GM18868 (cell line): ENCODE results near the gene TEX14.
"Not testable (repeated sequence)": the region's sequence is repeated elsewhere in the genome, so short reads cannot be mapped to it uniquely, and the experiment has no call there.

Experiments used
- ATAC-seq: cut with Tn5 transposase; IDR thresholded peaks from one replicate; pipeline ENCODE4 v1.9.1; 2021; ENCODE audit warnings: mild to moderate bottlenecking, moderate library complexity; ENCODE audit not compliant: unreplicated experiment

TEX14 gene

DNA sequence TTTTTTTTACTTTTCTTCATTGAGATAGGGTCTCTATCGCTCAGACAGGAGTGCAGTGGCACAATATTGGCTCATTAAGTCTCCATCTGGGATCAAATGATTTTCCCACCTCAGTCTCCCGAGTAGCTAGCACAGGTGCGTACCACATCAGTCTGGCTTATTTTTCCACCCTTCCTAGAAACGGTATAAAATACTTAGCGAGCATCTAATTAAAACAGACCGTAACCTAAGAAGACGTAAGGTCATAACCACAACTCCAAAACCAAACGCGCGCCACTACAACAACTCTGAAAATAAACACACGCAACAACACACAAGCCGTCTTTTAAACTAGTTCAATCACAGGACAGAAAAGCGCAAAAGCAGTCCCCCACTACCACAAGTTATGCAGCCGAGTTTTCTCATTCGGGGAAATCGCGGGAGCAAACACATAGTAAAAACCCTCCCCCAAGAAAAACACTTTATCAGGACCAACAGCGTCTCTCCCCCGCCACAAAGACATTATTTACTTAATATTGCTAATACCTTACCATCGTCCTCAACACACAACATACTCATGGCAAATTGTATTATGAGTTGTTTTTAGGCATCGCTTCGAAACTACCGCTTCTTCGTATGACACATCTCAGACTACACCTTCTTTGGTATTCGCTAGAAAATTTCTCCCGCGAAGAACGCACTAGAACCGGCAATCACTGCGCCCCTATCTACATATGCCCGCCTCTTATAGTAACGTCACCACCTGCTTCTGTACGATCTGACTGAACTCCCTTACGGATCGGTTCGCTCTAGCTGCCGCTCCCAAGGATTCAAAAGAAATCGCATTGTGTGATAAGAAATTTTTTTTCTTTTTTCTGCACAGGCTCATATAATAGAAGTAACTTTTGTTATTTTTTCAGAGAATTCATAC lies 32.8 kb downstream of the TEX14 start:
- ATAC-seq = peak; percentile 65

DNA sequence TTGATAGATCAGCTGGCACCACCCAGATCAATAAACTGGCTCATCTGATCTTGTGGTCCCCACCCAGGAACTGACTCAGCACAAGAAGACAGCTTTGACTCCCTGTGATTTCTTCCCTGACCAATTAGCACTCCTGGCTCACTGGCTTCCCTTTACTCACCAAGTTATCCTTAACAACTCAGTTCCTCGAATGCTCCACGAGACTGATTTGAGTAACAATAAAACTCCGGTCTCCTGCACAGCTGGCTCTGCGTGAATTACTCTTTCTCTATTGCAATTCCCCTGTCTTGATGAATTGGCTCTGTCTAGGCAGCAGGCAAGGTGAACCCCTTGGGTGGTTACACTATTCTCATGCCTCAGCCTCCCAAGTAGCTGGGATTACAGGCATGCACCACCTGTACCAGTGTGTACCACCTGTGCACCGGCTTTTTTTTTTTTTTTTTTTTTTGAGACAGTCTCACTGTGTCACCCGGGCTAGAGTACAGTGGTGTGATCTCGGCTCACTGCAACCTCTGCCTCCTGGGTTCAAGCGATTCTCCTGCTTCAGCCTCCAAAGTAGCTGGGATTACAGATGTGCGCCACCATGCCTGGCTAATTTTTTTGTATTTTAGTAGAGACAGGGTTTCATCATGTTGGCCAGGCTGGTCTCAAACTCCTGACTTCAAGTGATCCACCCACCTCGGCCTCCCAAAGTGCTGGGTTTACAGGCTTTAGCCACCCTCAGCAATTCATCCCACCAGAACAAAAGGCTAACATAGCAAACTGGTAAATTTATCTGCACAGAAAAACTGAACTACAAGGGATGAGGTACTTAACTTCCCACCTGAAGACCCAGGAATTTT lies 33.7 kb downstream of the TEX14 start:
- ATAC-seq = not testable (repeated sequence)

DNA sequence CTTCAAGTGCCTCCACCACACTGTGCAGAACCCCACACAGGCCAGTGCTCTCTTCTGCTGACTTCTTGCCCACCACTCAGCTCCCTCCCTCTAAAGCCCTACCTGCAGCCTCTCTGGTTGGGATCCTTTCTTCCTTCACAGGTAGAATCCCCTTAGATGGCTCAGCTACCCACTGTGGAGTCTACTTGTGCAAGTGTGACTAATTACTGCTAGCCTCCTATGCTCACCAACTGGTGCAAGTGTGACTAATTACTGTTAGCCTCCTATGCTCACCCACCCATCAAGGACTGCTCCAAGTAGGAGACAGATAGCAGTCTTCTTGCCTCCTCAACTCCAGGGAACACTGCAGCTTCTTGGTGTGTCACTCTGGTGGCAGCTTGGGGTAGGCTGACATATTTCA lies 43.6 kb downstream of the TEX14 start:
- ATAC-seq = no peak

DNA sequence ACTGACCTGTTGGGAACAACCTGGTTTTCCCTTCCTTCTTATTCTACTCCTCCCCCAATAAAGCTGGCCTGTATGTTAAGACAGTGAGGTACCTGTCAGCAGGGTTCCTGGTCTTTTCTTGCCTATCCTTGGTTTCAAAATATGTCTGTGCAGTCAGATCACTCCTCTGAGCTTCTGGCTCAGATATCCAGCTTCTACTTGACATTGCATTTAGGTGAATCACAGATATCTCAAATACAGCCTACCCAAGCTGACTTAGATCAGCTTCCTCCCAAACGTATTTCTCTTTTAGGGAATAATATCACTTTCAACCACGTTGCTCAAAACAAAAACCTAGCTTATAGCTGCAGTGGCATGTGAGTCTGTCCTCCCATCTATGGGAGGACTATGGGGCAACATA lies 48.7 kb downstream of the TEX14 start:
- no peak for ATAC-seq

DNA sequence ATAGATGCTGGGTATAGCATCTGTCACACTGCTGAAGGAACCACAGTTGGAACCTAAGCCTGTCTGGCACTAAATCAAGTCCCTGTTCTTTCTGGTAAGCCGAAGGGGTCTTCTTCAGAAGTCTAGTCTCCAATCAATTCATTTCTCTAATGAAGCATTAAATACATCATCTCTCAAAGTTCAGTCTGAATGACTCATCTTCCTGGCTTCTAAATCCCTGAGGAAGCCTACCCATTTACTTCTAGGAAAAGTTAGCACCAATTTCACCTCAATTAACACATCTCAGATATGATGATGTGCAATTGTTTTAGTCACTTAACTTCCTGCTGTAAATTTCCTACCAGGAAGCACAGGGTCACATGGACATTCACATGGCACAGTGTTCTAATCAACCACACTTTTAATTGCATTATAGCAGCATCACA lies 49.9 kb downstream of the TEX14 start:
- ATAC-seq = no peak

DNA sequence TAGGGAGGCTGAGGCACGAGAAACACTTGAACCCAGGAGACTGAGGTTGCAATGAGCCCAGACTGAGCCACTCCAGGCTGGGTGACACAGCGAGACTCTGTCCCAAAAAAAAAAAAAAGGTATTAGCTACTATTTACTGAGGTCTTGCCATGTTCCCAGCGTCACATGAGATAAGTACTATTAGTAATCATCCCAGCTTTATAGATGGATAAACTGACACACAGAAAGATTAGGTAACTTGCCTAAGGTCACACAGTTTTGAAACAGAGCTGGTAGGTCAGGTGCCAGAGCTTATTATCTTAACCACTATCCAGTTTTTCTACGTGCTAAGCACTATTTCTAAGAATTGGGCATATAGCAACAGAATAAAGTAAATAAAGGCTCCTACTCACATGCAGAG lies 51.6 kb downstream of the TEX14 start:
- no peak for ATAC-seq

DNA sequence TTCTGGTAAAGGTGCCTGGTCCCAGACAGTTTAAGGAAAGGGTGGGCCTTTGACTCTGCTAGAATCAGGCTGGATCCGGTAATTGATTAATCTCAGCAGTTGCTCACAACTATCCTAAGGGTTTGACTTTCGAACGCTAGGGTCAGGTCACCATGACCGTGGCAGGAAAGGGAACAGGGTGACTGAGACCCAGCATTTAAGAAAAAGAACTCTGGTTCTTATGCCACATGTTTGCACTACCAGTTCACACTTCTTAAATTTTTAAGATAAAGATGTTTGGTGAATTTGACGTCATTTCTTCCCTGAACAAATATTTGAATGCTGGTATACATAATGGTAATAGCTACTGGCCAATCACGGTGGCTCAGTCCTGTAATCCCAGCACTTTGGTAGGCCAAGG lies 52.2 kb downstream of the TEX14 start:
- ATAC-seq = no peak

DNA sequence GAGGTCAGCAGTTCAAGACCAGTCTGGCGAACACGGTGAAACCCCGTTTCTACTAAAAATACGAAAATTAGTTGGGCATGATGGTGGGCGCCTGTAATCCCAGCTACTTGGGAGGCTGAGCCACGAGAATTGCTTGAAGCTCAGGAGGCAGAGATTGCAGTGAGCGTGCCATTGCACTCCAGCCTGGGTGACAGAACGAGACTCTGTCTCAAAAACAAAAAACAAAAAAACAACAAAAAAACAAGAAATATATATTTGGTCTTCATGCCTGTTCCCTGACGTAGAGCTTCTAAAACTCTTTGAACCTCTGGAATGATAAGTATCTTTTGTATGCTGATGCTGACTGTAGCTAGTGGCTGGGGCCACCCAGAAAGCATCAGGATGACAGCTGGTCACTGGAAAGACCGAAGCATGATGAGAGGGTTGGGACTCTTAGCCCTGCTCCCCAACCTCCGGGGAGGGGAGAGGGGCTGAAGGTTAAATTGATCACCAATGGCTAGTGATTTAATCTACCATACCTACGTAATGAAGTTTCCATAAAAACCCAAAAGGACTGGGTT lies 54.8 kb downstream of the TEX14 start:
- no peak for ATAC-seq

DNA sequence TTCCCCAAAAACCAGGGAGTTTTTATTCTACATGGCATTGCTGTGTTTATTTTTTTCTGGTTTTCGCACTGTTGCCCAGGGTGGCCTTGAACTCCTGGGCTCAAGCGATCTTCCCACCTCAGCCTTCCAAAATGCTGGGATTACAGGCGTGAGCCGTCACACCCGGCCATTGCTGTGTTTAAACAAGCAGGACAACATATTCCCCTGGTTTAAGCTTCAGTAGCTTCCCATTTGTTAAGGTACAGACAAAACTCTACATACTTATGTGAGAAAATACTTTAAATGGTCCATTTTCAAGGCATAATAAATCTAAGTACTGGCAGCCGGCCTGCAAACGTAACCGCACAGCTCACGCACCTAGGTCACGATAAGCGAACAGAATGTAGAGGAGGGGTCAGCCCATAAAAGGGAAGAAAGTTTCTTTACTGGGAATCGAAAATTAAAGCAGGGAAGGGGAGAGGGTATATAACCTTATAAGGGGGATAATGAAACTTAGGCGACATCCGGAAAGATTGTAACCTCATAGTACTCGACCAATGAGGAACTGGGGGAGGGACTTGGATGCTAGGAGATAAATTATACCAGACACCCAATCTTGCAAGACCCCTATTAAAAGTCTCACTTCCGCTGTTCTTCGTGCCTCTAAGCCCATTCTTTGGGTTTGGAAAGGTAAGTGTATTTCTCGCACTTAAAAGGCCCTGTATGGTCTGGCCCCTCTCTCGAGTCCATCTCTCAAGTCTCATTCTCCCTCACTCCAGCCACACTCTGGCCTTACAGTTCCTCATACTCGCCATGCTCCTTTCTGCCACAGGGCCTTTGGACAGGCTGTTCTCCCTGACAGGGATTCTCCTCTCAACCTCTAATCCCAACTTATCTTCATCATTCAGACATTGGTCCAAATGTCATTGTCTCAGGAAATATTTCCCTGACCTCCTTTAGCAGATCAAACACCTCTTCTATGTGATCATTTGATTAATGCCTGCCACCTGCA lies 59.2 kb downstream of the TEX14 start:
- no peak for ATAC-seq

DNA sequence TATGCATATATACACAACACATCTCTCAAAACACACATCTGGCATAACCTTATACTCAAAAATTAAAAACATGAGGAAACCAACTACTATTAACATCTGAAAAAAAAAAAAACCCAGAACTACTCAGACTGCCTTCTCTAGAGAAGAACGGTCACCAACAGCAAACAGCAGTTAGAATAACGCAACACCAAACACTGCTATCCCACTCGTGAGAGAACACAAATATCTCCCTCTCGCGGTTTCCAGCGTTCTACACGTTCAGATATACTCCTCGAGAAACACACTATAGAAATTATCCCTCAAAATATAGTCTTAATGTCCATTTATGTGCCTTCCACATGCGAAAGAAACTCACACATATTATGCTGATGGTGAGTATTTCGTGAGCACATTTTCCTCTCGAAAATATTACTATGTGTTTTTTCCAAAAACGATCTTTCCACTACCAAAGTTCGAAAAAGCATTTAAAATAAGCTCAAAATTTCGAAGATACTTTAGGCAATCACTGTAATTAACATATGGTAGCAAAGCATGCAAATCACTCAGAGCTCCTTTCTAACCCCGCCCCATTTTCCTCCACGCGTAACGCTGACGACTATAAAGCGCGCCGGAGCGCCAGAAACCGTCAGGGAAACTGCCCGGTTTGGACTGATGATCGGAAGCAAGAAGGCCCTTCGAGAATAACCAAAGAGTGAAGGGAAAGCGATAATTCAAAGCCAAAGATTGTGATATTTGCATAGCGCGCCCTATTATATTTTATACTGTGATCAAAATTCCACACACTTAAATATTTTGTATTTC lies 60.1 kb downstream of the TEX14 start:
- ATAC-seq = peak; percentile 81

DNA sequence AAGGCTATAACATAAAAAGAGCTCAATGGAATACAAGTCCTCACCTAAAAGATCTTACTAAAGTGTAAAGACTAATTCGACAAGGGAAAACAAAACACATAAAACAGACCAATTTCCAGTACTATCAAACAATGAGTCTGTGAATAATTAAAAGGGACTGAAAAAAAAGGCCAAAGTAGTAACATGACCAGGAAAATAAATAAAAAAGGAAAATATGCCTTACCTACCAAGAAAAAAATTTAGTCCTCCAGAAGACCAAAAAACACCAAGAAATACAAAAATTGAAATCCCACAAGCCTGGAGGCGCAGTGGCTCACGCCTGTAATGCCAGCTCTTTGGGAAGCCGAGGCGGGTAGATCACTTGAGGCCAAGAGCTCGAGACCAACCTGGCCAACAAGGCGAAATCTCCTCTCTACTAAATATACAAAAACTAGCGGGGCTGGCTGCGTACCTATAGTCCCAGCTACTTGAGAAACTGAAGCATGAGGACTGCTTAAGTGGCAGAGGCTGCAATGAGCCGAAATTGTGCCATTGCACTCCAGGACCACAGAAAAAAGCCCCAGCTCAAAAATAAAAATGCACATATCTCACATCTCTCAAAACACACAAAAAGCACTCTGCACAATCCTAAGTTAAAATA lies 60.8 kb downstream of the TEX14 start:
- peak; percentile 62 for ATAC-seq

DNA sequence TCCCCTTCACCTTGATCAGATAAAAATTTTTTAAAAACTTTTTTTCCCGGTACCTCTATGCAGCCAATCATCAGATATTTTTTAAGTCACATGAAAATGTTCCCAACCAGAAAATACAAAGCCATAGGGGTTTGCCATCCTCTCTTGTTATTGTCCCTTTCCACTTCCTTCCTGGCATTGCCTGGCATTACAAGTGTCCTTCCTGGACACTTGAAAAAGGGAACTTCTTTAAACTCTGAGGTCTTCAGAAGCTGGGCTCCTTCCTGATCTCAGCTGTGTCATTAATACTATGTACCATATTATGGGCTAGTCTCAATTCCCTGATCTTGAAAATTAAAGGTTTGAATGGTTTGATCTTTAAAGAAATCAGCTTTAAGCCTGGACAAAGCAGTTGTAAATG lies 64.9 kb downstream of the TEX14 start:
- ATAC-seq = no peak

DNA sequence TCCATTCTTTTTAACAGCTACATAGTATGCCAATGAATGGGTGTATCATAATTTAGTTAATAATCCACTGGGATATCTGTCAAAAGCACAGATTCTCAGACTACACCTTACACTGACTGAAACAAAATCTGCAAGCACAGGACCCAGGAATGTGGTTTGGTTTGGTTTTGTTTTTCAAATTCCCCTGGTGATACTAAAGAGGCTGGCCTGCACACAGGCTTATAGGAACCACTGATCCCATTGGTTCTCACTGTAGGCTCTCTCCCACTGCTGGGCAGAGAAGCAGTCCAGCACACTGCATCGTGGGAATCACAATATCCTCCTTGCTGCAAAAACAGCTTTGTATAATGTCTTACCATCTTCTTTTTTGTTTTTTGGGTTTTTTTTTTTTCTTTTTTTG lies 67.1 kb downstream of the TEX14 start:
- ATAC-seq = no peak

DNA sequence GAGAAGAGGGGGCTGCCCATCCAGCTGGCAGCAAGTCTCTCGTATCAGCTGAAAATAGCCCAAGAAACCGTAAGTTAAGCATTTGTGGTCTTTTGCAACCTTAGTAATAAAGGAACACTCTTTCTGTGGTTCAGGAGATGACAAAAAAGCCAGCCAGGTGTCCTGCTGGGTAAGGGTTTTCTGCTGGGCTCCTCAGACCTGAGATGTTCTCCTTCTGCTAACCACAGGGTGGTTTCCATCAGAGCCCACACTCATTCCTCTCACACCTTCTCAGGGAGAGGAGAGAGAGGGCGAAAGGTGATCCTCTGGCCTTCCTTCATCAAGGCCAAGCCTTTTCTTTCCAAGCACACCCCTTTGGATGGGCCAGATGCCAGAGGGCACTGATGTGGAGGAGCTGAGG lies 70.7 kb downstream of the TEX14 start:
- peak; percentile 71 for ATAC-seq

DNA sequence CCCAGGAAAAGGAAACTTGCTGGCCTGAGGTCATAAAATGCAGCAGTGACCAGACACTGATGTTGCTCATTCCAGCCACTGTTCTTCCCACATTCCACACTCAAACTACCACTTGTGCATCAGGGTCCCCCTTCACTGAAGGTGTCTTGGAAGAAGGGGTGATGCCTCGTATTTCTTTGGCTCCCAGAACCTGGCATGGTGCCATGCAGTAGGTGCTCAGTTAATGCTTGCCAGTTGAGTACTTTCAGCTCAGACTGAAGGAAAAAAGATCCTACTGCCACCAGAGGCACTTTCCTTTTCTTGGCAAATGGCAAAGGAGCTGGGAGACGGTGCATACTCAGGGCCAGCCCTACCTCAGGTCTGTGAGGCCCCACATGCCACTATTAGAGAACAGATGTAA lies 73.5 kb downstream of the TEX14 start:
- no peak for ATAC-seq

DNA sequence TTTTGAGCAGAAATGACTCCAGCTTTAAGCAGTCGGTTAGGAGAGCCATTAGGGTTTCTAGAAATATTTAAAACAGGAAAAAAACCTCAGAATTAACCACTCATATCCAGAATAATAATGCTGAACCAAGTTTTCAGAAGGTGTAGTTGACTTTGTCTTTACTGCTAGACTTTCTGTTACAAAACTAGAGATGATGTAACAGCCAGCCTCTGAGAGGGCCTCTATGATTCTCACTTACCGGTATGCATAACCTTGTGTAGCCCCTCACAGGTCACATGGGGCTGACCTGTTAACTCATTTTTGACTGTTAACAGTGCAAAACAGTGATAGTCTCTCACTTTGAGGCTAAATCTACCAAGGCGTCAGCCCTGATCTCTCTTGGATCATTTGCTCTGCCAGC lies 74.3 kb downstream of the TEX14 start:
- ATAC-seq = no peak

DNA sequence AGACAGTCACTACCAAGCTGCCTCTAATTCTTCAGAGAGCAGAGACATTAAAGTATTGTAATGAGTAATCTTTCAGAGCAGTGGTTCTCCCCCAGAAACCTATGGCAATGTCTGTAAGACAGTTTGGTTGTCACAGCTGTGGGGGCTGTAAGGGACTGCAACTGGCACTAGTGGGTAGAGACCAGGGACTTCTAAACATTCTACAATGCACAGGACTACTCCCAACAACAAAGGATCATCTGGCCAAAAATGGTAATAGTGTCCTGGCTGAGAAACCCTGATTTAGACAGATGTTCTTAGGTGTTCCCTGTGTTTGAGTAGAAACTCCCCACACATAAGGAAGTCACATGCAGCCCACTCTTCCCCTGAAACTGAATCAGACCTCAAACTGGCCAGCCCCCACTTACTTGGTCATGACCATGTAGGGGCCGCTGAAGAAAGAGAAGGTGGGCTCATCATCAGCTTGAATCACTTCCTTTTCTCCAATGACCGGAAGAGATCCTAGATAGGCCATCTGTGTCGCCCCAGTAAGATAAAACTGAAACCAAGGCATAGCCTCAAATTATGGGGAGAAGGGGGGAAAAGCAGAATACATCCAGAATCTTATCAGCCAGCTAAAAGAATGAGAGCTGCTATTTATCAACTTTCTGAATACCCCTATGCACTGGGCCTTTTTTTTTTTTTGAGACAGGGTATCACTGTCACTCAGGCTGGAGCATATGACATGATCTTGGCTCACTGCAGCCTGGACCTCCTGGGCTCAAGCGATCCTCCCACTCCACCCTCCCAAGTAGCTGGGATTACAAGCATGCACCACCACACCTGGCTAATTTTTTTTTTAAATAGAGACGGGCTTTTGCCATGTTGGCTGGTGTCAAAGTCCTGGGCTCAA lies 75.8 kb downstream of the TEX14 start:
- peak; percentile 77 for ATAC-seq

DNA sequence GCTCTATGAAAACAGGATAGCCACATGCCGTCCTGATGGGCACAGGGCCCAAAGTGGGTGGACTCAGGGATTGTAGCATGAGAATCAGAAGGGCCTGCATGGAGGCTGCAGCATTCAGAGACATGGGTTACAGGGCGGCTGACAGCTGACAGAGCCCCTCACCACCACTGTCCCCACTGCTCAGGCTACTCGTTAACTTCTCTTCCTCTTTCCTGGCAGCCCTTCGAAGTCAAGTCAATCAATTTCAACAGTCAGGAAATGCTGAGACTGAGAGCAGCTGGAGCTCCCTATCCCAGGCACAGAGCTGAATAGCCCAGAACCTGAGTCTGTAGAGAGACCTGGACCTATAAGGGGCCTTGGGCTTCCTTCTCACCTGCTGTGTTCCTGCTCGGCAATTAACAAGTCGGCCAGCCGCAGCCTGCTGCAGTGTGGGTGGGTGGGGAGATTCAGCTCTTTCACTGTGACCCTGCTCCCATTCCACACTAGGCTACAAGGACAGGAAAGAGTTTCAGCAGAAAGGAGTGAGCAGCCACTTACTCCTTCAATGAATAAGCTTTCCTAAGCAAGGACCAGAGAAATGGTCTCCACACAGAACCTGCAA lies 76.9 kb downstream of the TEX14 start:
- no peak for ATAC-seq
